Hair follicular keratinocyte (primary cell): ENCODE results near the gene CTSF. TPM values are rescaled to one million over a fixed set of nuclear protein-coding genes. Genes with fewer than 3 reads are reported as not detected.

Source experiments
- total RNA-seq: library from RNA; depleted of rRNA; stranded (reverse); fragments of >200 nt; gene quantifications from 2 replicates; pipeline ENCODE4 v1.2.3, GENCODE V29; 2015

Gene CTSF
- total RNA-seq, result 3.9 and 5.0 TPM in 2 replicates

DNA sequence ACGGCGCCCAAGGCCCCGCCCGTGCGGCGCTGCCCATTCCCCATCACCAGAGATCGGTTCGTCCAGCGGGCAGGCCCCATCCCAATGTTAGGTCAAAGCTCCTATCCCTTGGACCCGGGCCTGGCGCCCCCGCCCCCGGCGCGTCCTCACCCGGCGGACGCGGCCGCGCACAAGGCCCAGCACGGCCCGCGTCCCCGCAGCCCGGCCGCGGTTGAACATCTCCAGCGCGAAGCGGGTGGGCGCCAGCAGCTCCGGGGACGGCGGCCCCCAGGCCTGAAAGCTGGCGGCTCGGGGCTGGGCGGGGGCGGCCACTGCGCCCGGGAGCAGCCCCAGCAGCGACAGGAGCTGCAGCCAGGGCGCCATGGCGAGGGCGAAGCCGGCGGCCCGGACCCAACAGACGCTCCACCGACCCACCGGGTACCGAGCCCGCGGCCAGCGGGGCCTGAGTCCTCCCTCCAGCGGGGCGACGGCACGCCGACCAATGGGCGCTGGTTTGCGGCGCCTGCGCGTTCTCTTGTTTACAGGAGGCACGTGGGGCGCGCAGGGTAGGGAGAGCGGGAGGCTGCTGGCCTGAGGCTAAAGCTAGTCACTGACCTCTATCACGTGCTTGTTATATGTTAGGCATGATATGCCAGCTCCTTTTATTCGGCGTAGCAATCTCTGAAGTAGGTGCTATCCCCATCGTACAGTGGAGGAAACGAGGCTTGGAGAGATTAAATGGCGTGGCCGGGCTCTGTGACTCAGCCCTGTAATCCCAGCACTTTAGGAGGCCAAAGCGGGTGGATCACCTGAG, at the start of gene CTSF:
CTSF (minus strand) TSS at position 483 of the 793 bp plus-strand sequence; CDS start at position 363, 120 bp downstream.

DNA sequence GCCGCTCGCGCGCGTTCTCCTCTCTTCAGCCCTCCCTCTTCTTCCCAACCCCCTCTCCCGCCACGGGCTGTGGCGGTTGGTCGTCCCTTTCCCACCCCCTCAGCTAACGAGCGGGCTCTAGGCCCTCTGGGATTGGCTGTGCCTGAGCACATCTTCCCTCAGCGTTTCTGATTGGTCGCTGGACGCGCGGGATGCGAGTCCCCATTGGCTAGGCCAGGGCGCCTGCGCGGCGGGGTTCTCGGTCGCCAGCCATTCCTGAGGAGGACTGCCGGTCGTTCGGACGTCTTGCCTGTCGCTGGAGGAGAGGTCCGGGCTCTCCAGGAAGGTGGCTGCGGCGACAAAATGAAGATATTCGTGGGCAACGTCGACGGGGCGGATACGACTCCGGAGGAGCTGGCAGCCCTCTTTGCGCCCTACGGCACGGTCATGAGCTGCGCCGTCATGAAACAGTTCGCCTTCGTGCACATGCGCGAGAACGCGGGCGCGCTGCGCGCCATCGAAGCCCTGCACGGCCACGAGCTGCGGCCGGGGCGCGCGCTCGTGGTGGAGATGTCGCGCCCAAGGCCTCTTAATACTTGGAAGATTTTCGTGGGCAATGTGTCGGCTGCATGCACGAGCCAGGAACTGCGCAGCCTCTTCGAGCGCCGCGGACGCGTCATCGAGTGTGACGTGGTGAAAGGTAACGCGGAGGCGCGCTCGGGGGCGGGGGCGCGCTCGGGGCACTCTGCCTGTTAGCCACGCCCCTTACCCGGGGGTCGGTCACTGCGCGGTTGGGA, 48.2 kb upstream of the CTSF start, which contains the start of gene RBM14:
RBM14 (plus strand) TSS at position 252 of the 776 bp plus-strand sequence; CDS start at position 343, 91 bp downstream.

DNA sequence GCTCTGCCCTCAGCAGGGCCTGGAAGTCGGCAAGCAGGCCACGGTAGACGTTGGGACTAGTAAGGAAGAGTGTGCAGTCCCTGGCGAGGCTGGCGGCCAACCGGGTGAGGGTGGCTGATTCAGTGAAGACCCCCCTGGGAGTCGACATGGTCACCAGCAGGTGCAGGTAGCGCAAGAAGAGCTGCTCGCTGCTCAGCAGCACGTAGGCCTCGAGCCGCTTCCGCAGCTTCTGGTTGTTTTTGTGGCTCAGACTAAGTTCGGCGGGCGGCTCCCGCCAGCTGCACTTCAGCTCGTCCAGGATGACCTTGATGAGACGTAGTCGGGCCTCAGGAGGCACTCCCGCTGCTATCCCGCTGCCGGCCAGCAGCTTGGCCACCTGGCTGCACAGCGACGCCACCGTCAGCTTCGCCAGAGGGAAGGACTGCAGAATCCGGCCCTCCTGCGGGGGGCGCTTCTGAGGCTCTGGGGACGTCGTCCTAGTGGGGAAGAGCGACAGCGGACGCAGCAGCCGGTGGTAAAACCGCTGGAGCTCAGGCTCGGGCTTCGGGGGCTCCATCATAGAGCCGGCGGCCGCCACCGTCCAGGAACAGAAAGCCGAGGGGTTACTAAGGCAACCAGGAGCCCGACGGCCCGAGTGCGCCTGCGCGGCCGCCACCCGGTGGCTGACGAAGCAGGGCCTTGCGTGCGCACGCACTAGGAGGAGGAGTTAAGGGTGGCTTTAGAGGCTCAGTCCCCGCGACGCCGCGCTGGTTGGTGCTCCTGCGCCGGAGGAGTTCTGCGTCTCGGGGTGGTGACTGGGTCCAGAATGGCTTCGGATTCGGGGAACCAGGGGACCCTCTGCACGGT, 24.3 kb upstream of the CTSF start, which contains the start of the genes CCDC87 and CCS:
CCDC87 (minus strand) TSS at position 607 of the 846 bp plus-strand sequence; CDS start at position 559, 48 bp downstream.
CCS (plus strand) TSS at position 729 of the 846 bp plus-strand sequence; CDS start at position 806, 77 bp downstream.

DNA sequence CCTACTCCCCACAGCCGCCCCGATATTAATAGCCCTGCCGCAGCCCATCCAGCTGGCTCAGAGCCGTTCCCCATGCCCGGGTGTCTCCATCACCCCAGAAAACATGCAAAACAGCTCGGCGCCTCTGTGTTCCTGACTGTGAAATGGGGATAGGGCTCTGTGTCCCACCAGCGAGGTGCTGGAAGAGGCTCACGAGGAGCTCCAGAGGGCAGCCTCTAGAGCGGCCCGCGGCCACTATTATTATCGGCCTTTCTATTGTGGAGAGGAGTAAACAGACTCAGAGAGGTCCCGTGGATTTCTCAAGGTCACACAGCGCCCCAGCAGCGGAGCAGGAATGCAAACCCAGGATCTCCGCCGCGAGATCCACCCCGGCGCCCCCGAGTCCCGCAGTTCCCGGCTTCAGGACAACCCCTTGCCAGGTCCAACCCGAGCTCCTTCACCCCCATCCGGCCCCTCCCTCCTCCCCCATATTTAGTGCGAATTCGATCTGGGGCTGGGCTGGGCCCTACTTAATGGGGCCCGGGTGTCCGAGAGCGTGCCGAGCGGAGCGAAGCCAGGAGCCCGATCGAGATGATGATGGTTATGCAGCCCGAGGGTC, 21.9 kb downstream of the CTSF start, which contains the start of gene ACTN3:
ACTN3 (plus strand) TSS at position 536 of the 598 bp plus-strand sequence; CDS start at position 571, 35 bp downstream.

DNA sequence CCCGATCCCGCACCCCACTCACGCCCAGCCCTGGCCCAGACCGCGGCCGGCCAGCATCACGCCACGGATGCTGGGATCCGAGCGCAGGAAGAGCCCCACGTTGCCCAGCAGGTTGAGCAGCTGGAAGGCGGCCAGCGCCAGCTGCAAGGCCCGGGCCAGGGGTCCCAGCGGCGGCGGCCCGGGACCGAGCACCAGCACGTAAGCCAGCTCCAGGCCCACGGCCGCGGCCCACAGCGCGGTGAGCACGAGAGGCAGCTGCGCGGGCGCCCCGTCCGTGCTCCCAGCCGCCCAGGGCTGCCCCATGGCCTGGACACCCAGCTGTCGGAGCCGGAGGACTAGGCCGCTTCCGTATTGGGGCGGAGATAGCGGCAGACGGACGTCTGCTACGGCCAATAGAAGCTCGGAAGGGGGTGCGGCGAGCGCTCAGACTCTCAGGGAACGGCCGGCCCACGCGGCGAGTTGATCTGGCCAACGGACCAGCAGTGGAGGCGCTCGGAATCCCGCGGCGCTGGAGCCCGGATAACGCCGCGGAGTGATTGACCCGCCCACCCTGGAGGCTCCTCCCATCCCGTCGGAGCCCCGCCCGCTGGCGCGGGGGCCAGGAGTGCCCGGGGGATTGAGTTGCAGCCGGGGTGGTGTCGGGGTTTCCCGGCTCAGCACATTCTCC, 22.6 kb downstream of the CTSF start, which contains the start of gene ZDHHC24:
ZDHHC24 (minus strand) TSS at position 348 of the 667 bp plus-strand sequence; CDS start at position 303, 45 bp downstream.

Other genes starting within 250 kb of the CTSF start
- 71.5 and 99.2 TPM in 2 replicates for gene RIN1, start 232.2 kb downstream of the CTSF start, total RNA-seq
- gene BRMS1, start 223.5 kb downstream of the CTSF start, total RNA-seq, result 64.3 and 101 TPM in 2 replicates
- 15.6 and 18.1 TPM in 2 replicates for gene B4GAT1, start 221.0 kb downstream of the CTSF start, total RNA-seq
- 3.1 and 6.2 TPM in 2 replicates for gene SLC29A2, start 196.8 kb downstream of the CTSF start, total RNA-seq
- gene NPAS4, start 147.6 kb downstream of the CTSF start, total RNA-seq, result not detected in 2 replicates
- gene MRPL11, start 129.8 kb downstream of the CTSF start, total RNA-seq, result 73.6 and 93.1 TPM in 2 replicates
- gene PELI3, start 101.7 kb downstream of the CTSF start, total RNA-seq, result 4.6 and 5.3 TPM in 2 replicates
- gene DPP3, start 88.2 kb downstream of the CTSF start, total RNA-seq, result 68.5 and 69.8 TPM in 2 replicates
- gene BBS1, start 58.0 kb downstream of the CTSF start, total RNA-seq, result 11.6 and 18.0 TPM in 2 replicates
- gene ZDHHC24, start 22.6 kb downstream of the CTSF start, total RNA-seq, result 15.3 and 19.8 TPM in 2 replicates
- not detected in 2 replicates for gene ACTN3, start 21.7 kb downstream of the CTSF start, total RNA-seq
- under 0.01 and 0.19 TPM in 2 replicates for gene CCDC87, start 24.5 kb upstream of the CTSF start, total RNA-seq
- 20.0 and 24.5 TPM in 2 replicates for gene CCS, start 24.6 kb upstream of the CTSF start, total RNA-seq
- gene RBM14, start 48.0 kb upstream of the CTSF start, total RNA-seq, result 28.5 and 54.3 TPM in 2 replicates
- gene RBM4, start 70.1 kb upstream of the CTSF start, total RNA-seq, result 79.7 and 80.4 TPM in 2 replicates
- 10.8 and 11.0 TPM in 2 replicates for gene RBM4B, start 109.3 kb upstream of the CTSF start, total RNA-seq
- gene SPTBN2, start 160.6 kb upstream of the CTSF start, total RNA-seq, result 26.7 and 42.9 TPM in 2 replicates